Small intestine (tissue), 7 donors: Measurements from ENCODE around the gene SLFN12. TPM values are rescaled to one million over a fixed set of nuclear protein-coding genes. Genes with fewer than 3 reads are reported as not detected.

ENCODE experiments used
- DNase-seq, 2 donors: peaks; one replicate each; pipeline versions ENCODE4 v3.0.0 to v3.0.0-alpha.2; 2013
- FAIRE-seq: peaks from 2 replicates; lab custom pipeline; 2012; peaks lifted over from hg19 to GRCh38; lab: Jason Lieb, UNC
- H3K27ac ChIP-seq, 3 donors: one replicate each; pipeline ENCODE4 v1.5.1; 2013; ENCODE audit warnings: low read length in 2 of 3, mild to moderate bottlenecking in 2 of 3, control low read depth in 1 of 3, inconsistent platforms in 1 of 3, low read depth in 1 of 3, moderate library complexity in 1 of 3
- H3K27me3 ChIP-seq, 3 donors: one replicate each; pipeline ENCODE4 v1.6.1; 2013; ENCODE audit warnings: low read length in 3 of 3, inconsistent platforms in 1 of 3; ENCODE audit not compliant: control insufficient read depth in 3 of 3, insufficient read depth in 3 of 3
- H3K36me3 ChIP-seq, 3 donors: one replicate each; pipeline ENCODE4 v1.6.1; 2013; ENCODE audit warnings: low read length in 3 of 3, inconsistent platforms in 1 of 3, low read depth in 1 of 3, mild to moderate bottlenecking in 1 of 3, moderate library complexity in 1 of 3; ENCODE audit not compliant: control insufficient read depth in 3 of 3, insufficient read depth in 2 of 3
- H3K4me1 ChIP-seq, 3 donors: one replicate each; pipeline ENCODE4 v1.6.1; 2013; ENCODE audit warnings: low read length in 2 of 3, inconsistent platforms in 1 of 3, low read depth in 1 of 3, mild to moderate bottlenecking in 1 of 3, moderate library complexity in 1 of 3; ENCODE audit not compliant: control insufficient read depth in 3 of 3, insufficient read depth in 2 of 3
- H3K4me3 ChIP-seq, 3 donors: one replicate each; pipeline ENCODE4 v1.5.1; 2013; ENCODE audit warnings: low read length in 3 of 3, control low read depth in 1 of 3, inconsistent platforms in 1 of 3, low read depth in 1 of 3, mild to moderate bottlenecking in 1 of 3, moderate library complexity in 1 of 3
- H3K9me3 ChIP-seq, 2 donors: one replicate each; pipeline ENCODE4 v1.6.1; 2013; ENCODE audit warnings: low read depth in 1 of 2, low read length in 1 of 2; ENCODE audit not compliant: control insufficient read depth in 2 of 2, insufficient read depth in 1 of 2
- WGBS, 3 donors: extraction: QIAGEN DNeasy Blood & Tissue Kit; methylation state at CpG; one replicate each; pipeline ENCODE4 v1.1.7; 2013; 5-methylcytosine and 5-hydroxymethylcytosine counted together
- polyA plus RNA-seq, 4 donors: library from polyadenylated mRNA; stranded (reverse) in 3 of 4; unstranded in 1 of 4; fragments of 200-250 nt in 3 of 4; fragments of 120-200 nt in 1 of 4; gene quantifications; one replicate each; pipeline versions ENCODE4 v1.2.1 to v1.2.3, GENCODE V29; 2013
- donor health status: healthy with polysubstance abuse.
- donor health status: control.
- donor health status: control.
- donor health status: Bipolar disorder and iron deficiency.
- donor health status: healthy.

The SLFN12 gene
- polyA plus RNA-seq, 4 donors, result 0.76 to 3.8 (median 1.7) TPM

DNA sequence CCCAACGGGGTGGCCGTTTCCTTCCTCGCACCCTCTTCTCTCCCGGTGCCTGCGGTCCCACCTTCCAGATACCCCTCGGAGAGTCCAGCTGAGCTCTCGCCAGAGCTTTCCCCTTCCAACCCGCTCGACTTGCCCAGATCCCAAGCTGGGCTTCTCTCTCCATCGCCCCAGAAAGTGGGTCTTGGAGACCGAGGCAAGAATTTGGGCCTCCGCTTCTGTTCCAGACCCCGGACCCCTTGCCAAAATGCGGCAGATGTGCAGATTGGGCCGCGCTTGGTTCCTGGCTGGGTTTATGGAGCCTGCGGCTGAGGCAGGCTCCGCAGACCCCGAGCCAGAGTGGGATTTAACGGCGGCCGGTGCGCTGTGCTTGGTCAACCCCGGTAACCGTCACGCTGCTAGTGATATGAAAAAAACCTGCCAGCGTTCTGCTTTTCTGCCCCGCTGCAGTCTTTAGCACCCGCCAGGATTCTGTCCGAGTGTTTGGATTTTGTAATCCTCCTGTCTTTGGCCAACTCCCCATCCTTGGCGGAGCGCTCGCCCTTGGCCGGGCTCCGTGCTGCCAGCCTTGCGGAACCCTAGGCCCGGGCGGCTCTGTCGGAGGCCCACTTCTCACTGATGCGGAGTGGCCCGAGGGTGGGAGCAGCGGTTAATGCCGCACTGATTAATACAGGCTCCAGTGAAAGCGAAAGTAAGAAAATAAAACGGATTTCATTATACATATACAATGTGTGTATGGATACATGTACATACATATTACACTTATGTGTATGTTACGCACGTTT, 58.1 kb downstream of the SLFN12 start:
- Histone ChIP-seq H3K27me3 (peaks cover 0 to 25% (median 0%) of the 10 kb centered on the region in 3 donors), H3K4me1 (no peaks in the 10 kb centered on the region), H3K36me3 (no peaks in the 10 kb centered on the region), H3K9me3 (no peaks in the 10 kb centered on the region), H3K4me3 (peak overlapping the region; percentile 17 to 83 (median 54)), H3K27ac (peak overlapping the region; percentile 63 to 89 (median 85))
- 1 to 2% (median 1%) methylated on average over 45 to 47 of the region's 47 CpGs for WGBS, 3 donors
- FAIRE-seq, result no peak
- DNase-seq, result peak; percentile 17 to 29

DNA sequence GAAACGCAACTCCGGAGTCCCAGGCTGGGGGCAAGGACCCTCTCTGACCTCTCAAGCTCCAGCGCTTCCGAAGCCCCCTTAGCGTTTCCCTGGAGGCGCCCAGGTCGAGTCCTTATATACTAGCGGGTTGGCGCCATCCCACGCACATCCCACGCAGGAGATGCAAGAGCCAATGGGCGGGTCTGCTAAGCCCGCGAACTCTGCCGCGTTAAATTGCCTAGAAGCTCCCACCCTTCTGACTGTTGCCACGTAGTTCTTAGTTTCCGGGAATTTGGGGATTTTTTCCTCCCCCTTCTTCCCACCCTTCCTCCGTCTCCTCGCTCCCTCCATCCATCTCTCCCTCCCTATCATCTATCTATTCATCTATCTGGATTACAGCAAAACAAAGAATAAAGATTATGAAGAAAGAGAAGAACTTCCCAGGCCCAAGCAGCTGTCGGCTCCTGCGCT, 58.7 kb downstream of the SLFN12 start, which contains the start of gene SLFN11:
TSS of gene SLFN11 (minus strand) at position 88 of the 450 bp plus-strand sequence. CDS start 9,814 bp downstream, outside the sequence.
- Histone ChIP-seq H3K4me3 (peak within 1 kb of the TSS; percentile 17 to 83 (median 54)), H3K36me3 (no peaks in the 10 kb centered on the region), H3K4me1 (no peaks in the 10 kb centered on the region), H3K27me3 (peaks cover 0 to 29% (median 0%) of the 10 kb centered on the region in 3 donors), H3K9me3 (no peaks in the 10 kb centered on the region), H3K27ac (peak within 1 kb of the TSS; percentile 63 to 89 (median 85))
- WGBS, 3 donors, result 0 to 3% (median 1%) methylated on average over 22 of the region's 22 CpGs
- DNase-seq, result peak; percentile 33 to 51
- no peak for FAIRE-seq

DNA sequence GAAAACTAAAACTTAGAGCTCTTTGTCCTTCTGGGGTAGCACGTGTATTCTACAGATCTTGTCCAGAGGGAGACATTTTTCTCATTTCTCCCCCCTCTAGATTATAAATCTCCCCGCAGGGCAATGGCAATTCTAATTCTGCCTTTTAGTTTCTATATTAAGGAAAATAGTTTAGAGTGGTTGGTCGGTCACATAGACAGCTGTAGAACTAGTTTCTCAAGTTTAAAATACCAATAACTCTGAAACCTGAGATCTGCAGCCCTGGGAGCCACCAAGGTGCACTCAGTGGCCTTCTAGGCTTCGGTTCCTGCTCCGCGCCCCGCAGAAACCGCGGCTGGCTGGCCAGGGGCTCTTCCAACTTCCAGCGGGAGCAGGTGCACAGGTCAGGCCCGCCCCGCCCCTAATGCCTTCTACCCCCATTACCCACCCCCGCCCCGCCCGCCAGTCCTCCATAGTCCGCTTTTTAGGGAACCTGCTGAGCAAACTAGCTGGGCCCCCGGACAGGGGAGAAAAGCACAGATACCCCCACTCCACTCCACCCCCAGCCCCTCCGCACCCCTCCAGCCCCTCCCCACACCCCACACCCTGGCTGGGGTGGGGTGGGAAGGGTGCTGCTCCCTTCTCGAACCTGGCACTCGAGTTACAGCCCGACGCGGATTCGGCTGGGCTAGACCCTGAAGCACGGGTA, 59.3 kb downstream of the SLFN12 start:
- no peaks in the 10 kb centered on the region for H3K36me3 ChIP-seq
- H3K27ac ChIP-seq, result peak overlapping the region in 2 of 3 donors; percentile 85 to 89
- H3K4me1 ChIP-seq, result no peaks in the 10 kb centered on the region
- H3K9me3 ChIP-seq, result no peaks in the 10 kb centered on the region
- peak overlapping the region; percentile 17 to 83 (median 54) for H3K4me3 ChIP-seq
- H3K27me3 ChIP-seq, result peaks cover 0 to 31% (median 0%) of the 10 kb centered on the region in 3 donors
- DNase-seq, result no peak
- no peak for FAIRE-seq
- WGBS, 3 donors, result 1 to 2% (median 2%) methylated on average over 20 to 25 of the region's 25 CpGs

DNA sequence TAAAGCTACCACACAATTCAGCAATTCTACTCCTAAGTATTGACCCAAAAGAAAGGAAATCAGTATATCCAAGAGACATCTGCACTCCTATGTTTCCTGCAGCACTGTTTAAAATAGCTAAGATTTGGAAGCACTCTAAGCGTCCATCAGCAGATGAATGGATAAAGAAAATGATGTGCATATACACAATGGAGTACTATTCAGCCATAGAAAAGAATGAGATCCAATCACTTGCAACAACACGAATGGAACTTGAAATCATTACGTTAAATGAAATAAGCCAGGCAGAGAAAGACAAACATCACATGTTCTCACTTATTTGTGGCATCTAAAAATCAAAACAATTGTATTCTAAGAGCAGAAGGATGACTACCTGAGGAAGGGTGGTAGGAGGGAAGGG, 60.4 kb downstream of the SLFN12 start:
- no peaks in the 10 kb centered on the region for H3K4me1 ChIP-seq
- H3K4me3 ChIP-seq, result no peak overlapping the region
- FAIRE-seq (no peak), DNase-seq (no peak)
- H3K27ac ChIP-seq, result no peak overlapping the region
- H3K9me3 ChIP-seq, result no peaks in the 10 kb centered on the region
- H3K27me3 ChIP-seq, result peaks cover 0 to 35% (median 0%) of the 10 kb centered on the region in 3 donors
- no peaks in the 10 kb centered on the region for H3K36me3 ChIP-seq
- 46 to 79% (median 64%) methylated on average over 3 of the region's 3 CpGs for WGBS, 3 donors

DNA sequence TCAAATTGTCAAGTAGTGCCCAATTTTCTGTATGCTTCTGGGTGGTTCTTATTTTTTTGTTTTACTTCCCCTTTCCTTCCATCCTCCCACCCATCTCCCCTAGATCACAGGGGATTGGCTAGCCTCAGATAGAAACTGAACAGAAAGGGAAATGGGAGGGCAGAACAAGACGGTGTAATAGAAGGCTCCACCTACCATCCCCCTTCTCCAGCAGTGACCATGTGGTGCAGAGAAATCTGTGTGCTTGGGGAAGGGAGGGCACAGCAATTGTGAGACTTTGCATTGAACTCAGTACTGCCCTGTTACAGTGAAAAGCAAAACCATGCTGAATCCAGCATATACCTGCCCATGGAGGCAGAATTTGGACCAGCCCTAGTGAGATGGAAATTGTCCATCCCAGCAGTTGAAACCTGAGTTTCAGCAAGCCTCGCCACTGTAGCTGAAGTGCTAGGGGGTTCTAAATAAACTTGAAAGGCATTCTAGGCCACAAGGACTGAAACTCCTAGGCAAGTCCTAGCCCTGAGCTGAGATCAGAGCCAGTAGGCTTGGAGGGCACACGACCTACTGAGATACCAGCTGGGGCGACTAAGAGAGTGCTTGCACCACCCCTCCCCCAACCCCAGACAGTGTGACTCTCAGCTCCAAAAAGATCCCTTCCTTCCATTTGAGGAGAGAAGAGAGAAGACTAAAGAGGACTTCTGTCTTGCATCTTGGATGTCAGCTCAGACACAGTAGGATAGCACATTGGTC, 64.0 kb downstream of the SLFN12 start:
- no peaks in the 10 kb centered on the region for H3K36me3 ChIP-seq
- H3K27me3 ChIP-seq, result peaks cover 0 to 23% (median 0%) of the 10 kb centered on the region in 3 donors
- FAIRE-seq (no peak), DNase-seq (peak in 1 of 2 donors; percentile 10)
- 46 to 48% (median 47%) methylated on average over 4 of the region's 4 CpGs for WGBS, 3 donors
- H3K27ac ChIP-seq, result peak overlapping the region in 1 of 3 donors; percentile 27
- no peaks in the 10 kb centered on the region for H3K4me1 ChIP-seq
- H3K4me3 ChIP-seq, result no peak overlapping the region
- H3K9me3 ChIP-seq, result no peaks in the 10 kb centered on the region

DNA sequence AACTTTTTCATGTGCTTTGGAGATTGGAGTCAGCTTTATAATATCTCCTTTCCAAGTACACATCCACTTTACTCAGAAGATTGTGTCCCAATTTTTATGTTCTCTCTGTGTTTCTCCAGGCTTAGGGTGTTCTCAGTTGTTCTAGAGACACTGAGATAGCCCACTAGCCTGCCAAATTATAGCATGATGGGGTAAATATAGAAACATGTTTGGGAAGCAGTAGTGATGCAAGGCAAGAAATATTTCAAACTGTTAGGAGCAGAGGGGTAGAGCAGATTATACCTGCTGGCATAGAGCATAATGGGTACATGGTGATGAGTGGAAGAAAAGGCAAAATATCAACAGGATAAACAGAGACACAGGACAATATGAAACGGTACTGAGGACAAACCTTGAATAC, 71.3 kb downstream of the SLFN12 start:
- Histone ChIP-seq H3K4me1 (no peaks in the 10 kb centered on the region), H3K36me3 (no peaks in the 10 kb centered on the region), H3K27me3 (peaks cover 0 to 3% (median 0%) of the 10 kb centered on the region in 3 donors), H3K27ac (no peak overlapping the region), H3K9me3 (no peaks in the 10 kb centered on the region), H3K4me3 (no peak overlapping the region)
- DNase-seq (no peak), FAIRE-seq (no peak)
- 29 to 65% (median 50%) methylated on average over 1 of the region's 1 CpG for WGBS, 3 donors
